Urinary bladder (tissue), 4 donors: ENCODE data around the gene NACC2. TPM values are rescaled to one million over a fixed set of nuclear protein-coding genes. Genes with fewer than 3 reads are reported as not detected.

Source experiments
- DNase-seq: peaks from one replicate; pipeline ENCODE4 v3.0.0-alpha.2; 2015; ENCODE audit errors: extremely low spot score
- H3K27ac ChIP-seq: one replicate; pipeline ENCODE4 v1.5.1; 2013; ENCODE audit warnings: low read depth, mild to moderate bottlenecking, moderate library complexity
- H3K36me3 ChIP-seq: one replicate; pipeline ENCODE4 v1.6.1; 2013; ENCODE audit warnings: mild to moderate bottlenecking, moderate library complexity; ENCODE audit not compliant: insufficient read depth
- H3K4me1 ChIP-seq: one replicate; pipeline ENCODE4 v1.6.1; 2013; ENCODE audit warnings: mild to moderate bottlenecking, moderate library complexity; ENCODE audit not compliant: insufficient read depth
- H3K4me3 ChIP-seq: one replicate; pipeline ENCODE4 v1.5.1; 2013; ENCODE audit warnings: low read depth, low read length
- WGBS: extraction: QIAGEN DNeasy Blood & Tissue Kit; methylation state at CpG from one replicate; pipeline ENCODE4 v1.1.7; 2013; 5-methylcytosine and 5-hydroxymethylcytosine counted together
- polyA plus RNA-seq: library from polyadenylated mRNA; stranded (reverse); fragments of 200-250 nt; gene quantifications from one replicate; pipeline ENCODE4 v1.2.3, GENCODE V29; 2013
- total RNA-seq: library from RNA; depleted of rRNA; stranded (reverse); fragments of >200 nt; gene quantifications from one replicate; pipeline ENCODE4 v1.2.3, GENCODE V29; 2014
- donor health status: healthy with polysubstance abuse.
- donor health status: healthy.

Gene NACC2
- total and polyA plus RNA-seq, 2 donors, result 14.9 to 54.1 TPM

DNA sequence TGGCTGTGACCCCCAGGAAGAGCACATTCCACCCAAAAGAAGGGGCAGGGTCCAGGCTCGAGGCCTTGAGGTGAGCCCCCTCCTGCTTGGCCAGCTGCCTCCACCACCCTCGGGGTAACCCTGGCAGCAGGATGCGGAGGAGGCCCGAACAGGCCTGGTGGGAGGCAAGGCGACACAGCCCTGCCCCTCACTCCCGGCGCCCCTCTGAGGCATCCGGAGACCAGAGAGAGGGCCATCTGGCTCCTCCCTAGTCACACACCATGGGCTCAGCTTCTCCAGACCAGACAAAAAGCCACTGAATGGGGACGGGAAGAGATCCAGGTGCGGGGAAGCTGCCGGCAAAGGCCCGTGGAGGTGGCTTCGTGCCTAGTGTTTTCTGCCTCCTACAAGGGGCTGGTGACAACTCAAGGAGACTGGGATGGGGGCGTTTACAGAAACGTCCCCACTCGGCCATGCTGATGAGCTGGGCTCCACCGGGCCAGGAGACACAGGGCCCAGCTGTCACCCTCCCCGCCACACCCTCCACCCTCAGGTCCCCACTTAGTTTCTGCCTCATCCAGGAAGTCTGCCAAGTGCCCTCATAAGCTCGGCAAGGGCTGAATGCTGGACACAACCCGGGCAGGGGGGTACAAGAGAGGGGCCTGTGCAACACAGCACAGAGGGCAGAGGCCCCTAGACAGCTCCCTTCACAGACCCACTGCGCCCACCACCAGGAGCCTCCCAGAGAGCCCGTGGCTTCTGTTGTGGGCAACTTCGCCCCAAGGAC lies 41.9 kb downstream of the NACC2 start:
- no peak for DNase-seq
- 53% methylated on average over 23 of the region's 23 CpGs for WGBS
- Histone ChIP-seq H3K36me3 (no peaks in the 10 kb centered on the region), H3K4me1 (no peaks in the 10 kb centered on the region), H3K27ac (no peak overlapping the region), H3K4me3 (no peak overlapping the region)

DNA sequence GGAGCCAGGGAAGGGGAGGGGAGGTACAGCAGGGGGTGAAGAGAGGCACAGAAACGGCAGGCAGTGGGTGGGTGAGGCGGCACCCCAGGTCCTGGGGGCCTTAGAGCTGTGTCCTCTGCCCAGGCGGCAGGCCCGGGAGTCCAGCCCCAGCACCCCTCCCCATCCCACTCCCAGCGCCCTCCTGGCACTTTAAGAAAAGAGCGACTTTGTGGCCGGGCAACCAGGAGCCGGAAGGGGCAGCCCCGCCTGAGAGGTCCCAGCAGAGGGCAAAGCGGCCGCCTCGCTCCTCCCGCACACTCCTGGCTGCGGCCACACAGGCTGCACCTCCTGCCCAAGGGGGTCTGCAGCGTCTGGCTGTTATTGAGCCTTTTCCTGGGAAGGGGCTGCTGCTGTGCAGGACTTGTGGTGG lies 42.6 kb downstream of the NACC2 start:
- no peak for DNase-seq

DNA sequence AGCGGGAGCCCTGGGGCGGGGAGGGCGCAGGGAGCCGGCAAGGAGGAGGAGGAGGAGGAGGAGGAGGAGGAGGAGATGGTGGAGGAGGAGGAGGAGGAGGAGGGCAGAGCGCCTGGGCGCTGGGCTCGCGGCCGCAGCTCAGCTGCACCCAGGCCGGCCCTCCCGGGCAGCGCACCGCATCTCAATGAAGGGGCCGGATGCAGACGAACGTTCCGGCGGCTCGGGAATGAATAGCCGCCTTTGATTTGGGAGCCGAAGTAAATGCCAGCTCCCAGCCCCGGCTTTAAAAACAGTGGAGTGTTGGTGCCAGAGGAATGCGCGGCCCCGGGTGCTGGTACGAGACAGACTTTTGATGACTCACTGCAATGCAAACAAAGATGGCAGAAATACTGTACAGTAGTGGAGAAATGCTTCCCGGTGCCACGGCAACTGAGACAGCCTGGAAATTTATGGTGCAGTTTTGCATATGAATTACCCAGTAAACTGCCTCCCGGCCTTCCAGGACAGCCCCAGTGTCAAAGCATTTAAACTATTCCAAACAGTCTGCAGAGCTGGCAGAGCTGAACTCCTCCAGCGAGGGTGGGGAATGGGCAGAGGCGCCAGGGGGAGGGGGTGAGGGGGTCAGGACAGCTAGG lies 43.1 kb downstream of the NACC2 start:
- H3K27ac ChIP-seq, result no peak overlapping the region
- H3K4me3 ChIP-seq, result peak overlapping the region; percentile 49
- no peaks in the 10 kb centered on the region for H3K4me1 ChIP-seq
- H3K36me3 ChIP-seq, result no peaks in the 10 kb centered on the region
- 1% methylated on average over 31 of the region's 31 CpGs for WGBS
- peak; percentile 89 for DNase-seq

More for the DNA sequence above, 42.6 kb downstream of the NACC2 start:
- Histone ChIP-seq H3K4me3 (peak overlapping the region; percentile 7), H3K27ac (no peak overlapping the region), H3K36me3 (no peaks in the 10 kb centered on the region), H3K4me1 (no peaks in the 10 kb centered on the region)
- 33% methylated on average over 15 of the region's 15 CpGs for WGBS

DNA sequence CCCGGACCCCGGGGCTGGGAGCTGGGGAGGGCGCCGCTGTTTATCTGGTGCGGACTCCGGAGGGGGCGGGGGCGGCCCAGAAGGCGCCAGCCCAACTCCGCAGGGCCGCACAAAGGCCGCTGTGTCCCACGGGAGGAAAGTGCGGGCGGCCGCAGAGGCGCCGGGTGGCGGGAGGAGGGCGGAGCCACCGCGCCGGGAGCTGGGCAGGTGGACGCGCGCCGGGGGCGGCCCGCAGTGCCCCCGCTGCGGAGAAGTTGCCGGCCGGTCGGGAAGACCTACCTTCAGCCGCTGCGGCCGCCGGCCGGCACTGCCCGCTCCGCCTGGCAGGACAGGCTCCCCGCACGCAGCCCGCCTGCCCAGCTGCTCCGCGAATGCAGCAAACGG lies 43.6 kb downstream of the NACC2 start:
- no peak for DNase-seq
- 1% methylated on average over 47 of the region's 47 CpGs for WGBS
- Histone ChIP-seq H3K4me1 (no peaks in the 10 kb centered on the region), H3K4me3 (peak overlapping the region; percentile 49), H3K36me3 (no peaks in the 10 kb centered on the region), H3K27ac (no peak overlapping the region)

DNA sequence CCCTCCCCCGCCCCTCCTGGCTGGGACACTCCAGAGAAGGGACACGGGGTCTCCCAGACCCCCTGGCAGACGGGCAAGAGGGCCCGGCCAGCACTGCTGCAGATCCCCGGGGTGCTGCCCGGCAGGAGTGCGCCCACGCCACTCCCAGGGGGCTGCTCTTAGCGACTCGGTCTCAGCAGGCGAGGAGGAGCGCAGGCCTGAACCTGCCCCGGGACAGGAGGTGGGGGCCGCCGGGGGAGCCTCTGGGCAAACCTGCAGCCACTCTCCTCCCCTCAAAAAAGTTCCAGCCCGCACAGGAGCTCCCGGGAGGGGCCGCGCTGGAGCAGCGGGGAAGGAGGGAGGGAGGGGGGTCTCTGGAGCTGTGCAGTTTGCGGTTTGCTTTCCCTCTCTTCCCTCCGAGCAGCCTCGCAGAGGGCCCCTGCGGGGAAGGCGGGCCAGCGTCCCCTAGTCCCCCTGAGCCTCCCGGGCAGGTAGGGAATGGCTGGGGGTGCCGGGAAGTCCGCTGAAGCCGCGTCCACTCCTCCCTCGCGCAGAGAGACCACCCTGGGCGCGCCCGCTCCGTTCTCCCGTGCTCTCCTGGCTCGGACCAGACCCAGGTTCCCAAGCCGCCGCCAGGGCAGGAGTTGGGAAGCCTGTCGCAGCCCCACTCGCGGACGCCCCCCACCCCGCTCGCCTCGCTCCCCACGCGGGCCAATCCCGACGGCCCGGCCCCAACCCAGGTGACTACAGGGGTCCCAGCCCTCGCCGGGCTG lies 44.2 kb downstream of the NACC2 start:
- Histone ChIP-seq H3K36me3 (no peaks in the 10 kb centered on the region), H3K27ac (no peak overlapping the region), H3K4me1 (no peaks in the 10 kb centered on the region), H3K4me3 (peak overlapping the region; percentile 49)
- 9% methylated on average over 55 of the region's 55 CpGs for WGBS
- no peak for DNase-seq

DNA sequence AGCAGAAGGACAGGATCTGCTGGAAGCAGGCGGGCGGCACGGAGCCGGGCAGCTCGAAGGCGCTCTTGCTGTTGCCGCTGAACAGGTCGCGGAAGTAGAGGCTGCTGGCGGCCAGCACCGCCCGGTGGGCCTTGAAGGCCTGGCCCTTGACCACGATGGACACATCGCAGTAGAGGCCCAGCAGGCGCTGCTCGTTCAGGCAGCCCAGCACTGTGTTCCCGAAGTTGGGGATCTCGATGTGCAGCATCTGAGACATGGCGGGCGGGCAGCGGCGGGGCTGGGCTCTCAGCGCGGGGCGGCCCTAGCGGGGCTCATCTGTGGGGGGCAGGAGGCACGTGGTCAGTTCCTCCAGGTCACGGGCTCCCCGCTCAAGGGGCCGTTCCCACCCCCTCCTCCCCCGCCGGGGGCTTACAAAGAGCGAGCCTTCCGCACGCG lies 44.8 kb downstream of the NACC2 start:
- 74% methylated on average over 36 of the region's 36 CpGs for WGBS
- no peak overlapping the region for H3K27ac ChIP-seq
- H3K4me3 ChIP-seq, result no peak overlapping the region
- no peaks in the 10 kb centered on the region for H3K36me3 ChIP-seq
- no peak for DNase-seq
- no peaks in the 10 kb centered on the region for H3K4me1 ChIP-seq

DNA sequence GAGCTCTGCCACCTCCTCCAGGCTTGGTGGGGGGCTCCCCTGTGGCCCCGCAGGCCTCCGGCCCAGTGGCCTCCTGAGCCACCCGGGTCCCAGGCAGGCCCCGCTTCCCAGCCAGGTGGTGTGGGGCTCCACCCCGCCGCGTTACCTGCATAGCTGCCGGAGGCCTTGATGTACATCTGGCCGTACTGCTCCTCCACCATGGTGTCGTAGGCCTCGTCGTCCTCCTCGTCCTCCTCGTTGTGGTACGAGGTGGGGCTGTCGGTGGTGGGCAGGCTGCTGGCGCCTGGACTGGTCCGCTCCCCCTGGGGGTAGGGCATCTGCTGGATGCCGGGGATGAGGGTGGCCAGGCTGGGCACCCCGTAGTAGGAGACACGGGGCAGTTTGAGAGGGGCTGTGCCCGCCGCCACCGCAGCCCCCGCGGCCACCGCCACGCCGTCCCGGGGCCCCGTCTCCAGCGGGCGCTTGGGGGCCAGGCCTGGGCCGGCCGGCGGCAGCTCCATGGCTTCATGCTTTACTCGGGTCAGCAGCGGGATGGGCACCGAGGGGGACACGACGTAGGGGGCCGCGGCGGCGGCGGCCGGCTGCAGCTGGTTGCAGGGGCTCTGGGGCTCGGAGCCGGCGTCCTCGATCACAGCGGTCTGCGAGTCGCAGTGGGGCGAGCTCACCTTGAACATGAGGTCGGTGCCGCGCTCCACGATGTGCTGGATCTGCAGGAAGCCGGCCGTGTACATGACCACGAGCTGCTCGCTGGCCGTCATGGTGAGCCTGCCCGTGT lies 45.4 kb downstream of the NACC2 start:
- Histone ChIP-seq H3K36me3 (no peaks in the 10 kb centered on the region), H3K4me1 (no peaks in the 10 kb centered on the region)
- no peak for DNase-seq

DNA sequence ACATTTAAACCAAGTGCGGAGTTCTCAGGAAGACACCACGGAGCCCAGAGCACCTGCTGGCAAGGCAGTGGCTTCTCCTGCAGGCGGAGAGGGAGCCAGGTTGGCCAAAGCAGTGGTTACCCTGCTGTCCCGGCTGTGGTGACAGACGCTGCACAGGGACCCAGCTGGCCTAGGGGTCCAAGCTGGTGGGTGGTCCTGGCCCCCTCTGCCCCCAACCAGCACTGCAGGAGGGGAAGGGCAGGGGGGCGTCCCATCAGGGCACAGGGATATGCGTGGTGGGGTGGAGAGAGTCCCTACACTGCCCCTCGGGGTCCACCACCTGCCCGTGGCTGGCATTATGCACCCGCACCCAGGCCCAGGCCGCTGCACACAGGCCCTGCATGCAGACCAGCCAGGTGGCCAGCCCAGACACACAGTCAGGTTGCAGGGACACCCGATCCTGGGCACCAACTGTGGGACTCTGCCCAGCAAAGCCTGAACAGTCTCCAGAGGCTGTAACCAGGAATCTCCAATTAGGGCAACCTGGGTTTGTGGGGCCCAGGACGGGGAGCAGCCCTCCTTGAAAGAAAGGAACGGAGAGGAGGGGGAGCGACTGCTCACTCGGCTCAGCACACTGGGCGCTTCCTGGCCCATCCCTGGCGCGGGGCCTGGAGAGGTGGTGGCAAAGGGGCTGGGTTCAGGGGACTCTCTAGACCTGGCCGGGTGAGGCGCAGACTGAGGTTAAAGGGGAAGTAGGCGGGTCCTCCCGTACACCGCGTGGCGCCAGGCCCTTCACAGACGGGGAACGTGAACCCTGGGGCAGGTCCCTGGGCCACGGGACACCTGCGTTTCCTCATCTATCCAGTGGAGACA lies 46.3 kb downstream of the NACC2 start:
- no peak overlapping the region for H3K27ac ChIP-seq
- no peaks in the 10 kb centered on the region for H3K4me1 ChIP-seq
- H3K4me3 ChIP-seq, result no peak overlapping the region
- WGBS, result 89% methylated on average over 30 of the region's 30 CpGs
- no peak for DNase-seq
- H3K36me3 ChIP-seq, result no peaks in the 10 kb centered on the region

More for the DNA sequence above, 45.4 kb downstream of the NACC2 start:
- H3K4me3 ChIP-seq, result no peak overlapping the region
- WGBS, result 94% methylated on average over 65 of the region's 65 CpGs
- H3K27ac ChIP-seq, result no peak overlapping the region

DNA sequence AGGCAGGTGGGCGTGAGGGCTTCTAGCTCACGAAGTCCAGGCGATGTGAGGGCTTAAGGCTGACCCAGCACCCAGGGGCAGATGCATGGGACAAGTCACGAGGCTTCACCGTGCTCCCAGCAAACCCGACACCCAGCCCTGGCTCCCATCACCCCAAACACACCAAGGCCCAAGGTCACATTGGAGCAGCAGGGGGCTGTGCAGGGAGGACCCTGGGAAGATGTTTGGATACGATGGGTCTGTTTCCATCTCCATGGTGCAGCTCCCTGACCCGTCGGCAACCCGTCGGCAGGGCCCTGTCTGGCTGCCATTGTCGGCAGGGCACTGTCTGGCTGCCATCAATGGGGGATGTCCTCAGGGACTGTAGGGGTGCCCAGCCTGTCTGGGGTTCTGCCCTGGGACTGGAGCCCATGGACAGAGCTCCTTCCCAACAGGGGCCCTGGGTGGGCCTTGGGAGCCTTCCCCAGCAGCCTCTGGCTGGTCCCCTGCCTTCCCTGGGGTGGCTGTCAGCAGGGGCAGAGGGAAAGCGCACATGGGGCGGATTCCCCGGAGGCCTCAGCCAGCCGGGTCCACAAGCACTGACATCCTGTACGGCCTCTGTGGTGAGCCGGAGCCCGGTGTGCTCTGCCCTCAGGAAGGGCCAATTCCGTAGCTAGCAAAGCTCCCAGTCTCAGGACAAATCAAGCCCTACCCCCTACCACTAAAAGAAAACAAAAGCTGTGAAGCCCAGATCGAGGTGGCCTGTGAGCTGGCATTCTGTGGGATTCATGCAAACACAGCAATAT lies 47.1 kb downstream of the NACC2 start:
- no peak overlapping the region for H3K27ac ChIP-seq
- 82% methylated on average over 21 of the region's 21 CpGs for WGBS
- no peaks in the 10 kb centered on the region for H3K36me3 ChIP-seq
- no peaks in the 10 kb centered on the region for H3K4me1 ChIP-seq
- DNase-seq, result no peak
- no peak overlapping the region for H3K4me3 ChIP-seq

DNA sequence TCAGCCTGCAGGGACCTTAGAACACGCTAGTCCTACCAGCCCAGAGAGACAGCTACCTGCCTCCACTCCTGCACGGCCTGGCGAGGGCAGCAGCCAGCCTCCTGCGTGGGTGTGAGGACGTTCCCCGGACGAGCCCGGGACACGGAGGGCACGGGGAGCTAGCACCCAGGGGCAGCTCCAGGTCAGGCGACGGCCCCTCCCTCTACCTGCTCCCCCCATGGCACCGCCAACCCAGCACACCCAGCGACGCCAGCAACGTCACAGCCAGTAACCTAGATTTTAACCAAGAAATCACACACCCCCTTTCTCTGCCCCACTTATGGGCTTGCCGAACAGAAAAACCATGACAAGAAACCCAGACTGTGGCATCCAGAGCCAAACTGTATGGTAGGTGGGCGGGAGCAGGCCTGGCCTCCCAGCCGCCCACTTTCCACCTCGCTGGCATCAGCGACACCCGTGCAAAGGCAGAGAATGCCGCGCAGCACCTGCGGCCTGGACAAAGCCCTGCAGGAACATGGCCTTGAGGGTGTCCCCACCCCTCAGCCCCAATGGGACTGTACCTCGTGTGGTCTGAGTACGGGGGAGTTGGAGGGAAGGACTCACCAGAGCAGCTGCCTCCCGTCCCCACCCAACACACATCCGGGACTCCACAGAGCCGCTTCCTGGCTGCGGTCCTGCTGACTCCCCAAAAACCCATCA lies 47.9 kb downstream of the NACC2 start:
- DNase-seq, result no peak
- H3K36me3 ChIP-seq, result no peaks in the 10 kb centered on the region
- WGBS, result 88% methylated on average over 31 of the region's 31 CpGs
- no peaks in the 10 kb centered on the region for H3K4me1 ChIP-seq
- H3K4me3 ChIP-seq, result no peak overlapping the region
- no peak overlapping the region for H3K27ac ChIP-seq

DNA sequence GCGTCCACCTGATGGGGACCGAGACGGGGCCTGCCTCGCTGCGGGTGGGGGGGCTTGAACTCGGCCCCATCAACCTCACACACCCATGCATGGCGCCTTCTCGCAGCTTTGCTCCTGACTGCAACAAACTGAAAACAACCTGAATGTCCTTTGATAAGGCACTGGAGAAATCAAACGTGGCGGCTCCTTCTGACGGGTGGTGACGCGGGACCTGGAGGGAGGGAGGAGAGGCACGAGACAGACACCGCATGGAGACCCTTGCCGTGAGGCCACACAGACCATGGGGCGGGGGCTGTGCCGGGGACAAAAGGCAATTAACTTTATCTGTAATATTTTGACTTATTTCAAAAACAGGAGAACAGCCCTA lies 48.6 kb downstream of the NACC2 start:
- Histone ChIP-seq H3K36me3 (no peaks in the 10 kb centered on the region), H3K4me1 (no peaks in the 10 kb centered on the region), H3K4me3 (no peak overlapping the region), H3K27ac (no peak overlapping the region)
- DNase-seq, result no peak
- 75% methylated on average over 18 of the region's 18 CpGs for WGBS
